HG03558 (cell line): ENCODE data around the gene GRAMD4.

Source experiments
- ATAC-seq: cut with Tn5 transposase; IDR thresholded peaks from one replicate; pipeline ENCODE4 v1.9.1; 2021; ENCODE audit warnings: moderate number of reproducible peaks; ENCODE audit not compliant: unreplicated experiment; ENCODE audit errors: extremely low read depth

Gene GRAMD4

GRCh38 chr22:46703171-46703995 lies 83.2 kb downstream of the GRAMD4 start:
- no peak for ATAC-seq

- no peak for ATAC-seq
Observed at GRCh38 chr22:46703996-46704370, 83.8 kb downstream of the GRAMD4 start.

- no peak for ATAC-seq
Observed at GRCh38 chr22:46706060-46706459, 85.9 kb downstream of the GRAMD4 start.

GRCh38 chr22:46707305-46707704 lies 87.1 kb downstream of the GRAMD4 start:
- no peak for ATAC-seq

- ATAC-seq: no peak
Observed at GRCh38 chr22:46707827-46708570, 87.8 kb downstream of the GRAMD4 start.

GRCh38 chr22:46708766-46709330 lies 88.7 kb downstream of the GRAMD4 start:
- no peak for ATAC-seq

- ATAC-seq: no peak
Observed at GRCh38 chr22:46710806-46711205, 90.6 kb downstream of the GRAMD4 start.

GRCh38 chr22:46712288-46712687 lies 92.1 kb downstream of the GRAMD4 start:
- ATAC-seq: no peak

GRCh38 chr22:46714550-46714949 lies 94.4 kb downstream of the GRAMD4 start:
- no peak for ATAC-seq

GRCh38 chr22:46719921-46720320 lies 99.7 kb downstream of the GRAMD4 start:
- ATAC-seq: no peak

- no peak for ATAC-seq
Observed at GRCh38 chr22:46721501-46722085, 101.4 kb downstream of the GRAMD4 start.

GRCh38 chr22:46723882-46724281 lies 103.7 kb downstream of the GRAMD4 start:
- no peak for ATAC-seq

- ATAC-seq: no peak
Observed at GRCh38 chr22:46725096-46725495, 104.9 kb downstream of the GRAMD4 start.

GRCh38 chr22:46726066-46726985 lies 106.1 kb downstream of the GRAMD4 start:
- ATAC-seq: no peak

- no peak for ATAC-seq
Observed at GRCh38 chr22:46726986-46727317, 106.8 kb downstream of the GRAMD4 start.

- ATAC-seq: no peak
Observed at GRCh38 chr22:46727813-46728364, 107.7 kb downstream of the GRAMD4 start.

GRCh38 chr22:46728470-46728869 lies 108.3 kb downstream of the GRAMD4 start:
- ATAC-seq: no peak
